Endothelial cell (in vitro differentiated cells): ENCODE results near the gene FHDC1. TPM values are rescaled to one million over a fixed set of nuclear protein-coding genes. Genes with fewer than 3 reads are reported as not detected.
A peak's percentile ranks its signal among the peaks of the same experiment; 100 is the strongest.

Experiments used
- DNase-seq: peaks from one replicate; pipeline ENCODE4 v3.0.0; 2021; ENCODE audit warnings: low spot score
- H3K27ac Mint-ChIP-seq: one replicate; pipeline ENCODE4 v1.8.0; 2021; ENCODE audit warnings: mixed read lengths, inconsistent platforms; ENCODE audit not compliant: unreplicated experiment
- H3K27me3 Mint-ChIP-seq: one replicate; pipeline ENCODE4 v1.8.0; 2021; ENCODE audit warnings: mild to moderate bottlenecking, moderate library complexity, mixed read lengths, inconsistent platforms; ENCODE audit not compliant: unreplicated experiment
- H3K36me3 Mint-ChIP-seq: one replicate; pipeline ENCODE4 v1.8.0; 2021; ENCODE audit warnings: mild to moderate bottlenecking, low read depth, mixed read lengths, inconsistent platforms; ENCODE audit not compliant: unreplicated experiment
- H3K4me1 Mint-ChIP-seq: one replicate; pipeline ENCODE4 v1.8.0; 2021; ENCODE audit warnings: mild to moderate bottlenecking, mixed read lengths, inconsistent platforms; ENCODE audit not compliant: unreplicated experiment
- H3K4me3 Mint-ChIP-seq: one replicate; pipeline ENCODE4 v1.8.0; 2021; ENCODE audit warnings: mild to moderate bottlenecking, mixed read lengths, inconsistent platforms; ENCODE audit not compliant: unreplicated experiment
- H3K9me3 Mint-ChIP-seq: one replicate; pipeline ENCODE4 v1.8.0; 2021; ENCODE audit warnings: mixed read lengths, inconsistent platforms; ENCODE audit not compliant: unreplicated experiment
- total RNA-seq: library from RNA; stranded (reverse); fragmentation: NEBNext Ultra II Directional; extraction: Animal tissue kit (Norgen Biotek cat#: 25700); gene quantifications from one replicate; pipeline ENCODE4 v1.2.1, GENCODE V29; 2021; ENCODE audit not compliant: unreplicated experiment
- TF ChIP-seq, protein P1 (sequence below): fragments of 200-600 bp; sonication (generic); IDR thresholded peaks from one replicate; pipeline ENCODE4 v1.5.0; 2021; ENCODE audit warnings: antibody characterized with exemption; ENCODE audit not compliant: unreplicated experiment

FHDC1 gene
- total RNA-seq, 1 donor from 2014 or later: 0.90 TPM

DNA sequence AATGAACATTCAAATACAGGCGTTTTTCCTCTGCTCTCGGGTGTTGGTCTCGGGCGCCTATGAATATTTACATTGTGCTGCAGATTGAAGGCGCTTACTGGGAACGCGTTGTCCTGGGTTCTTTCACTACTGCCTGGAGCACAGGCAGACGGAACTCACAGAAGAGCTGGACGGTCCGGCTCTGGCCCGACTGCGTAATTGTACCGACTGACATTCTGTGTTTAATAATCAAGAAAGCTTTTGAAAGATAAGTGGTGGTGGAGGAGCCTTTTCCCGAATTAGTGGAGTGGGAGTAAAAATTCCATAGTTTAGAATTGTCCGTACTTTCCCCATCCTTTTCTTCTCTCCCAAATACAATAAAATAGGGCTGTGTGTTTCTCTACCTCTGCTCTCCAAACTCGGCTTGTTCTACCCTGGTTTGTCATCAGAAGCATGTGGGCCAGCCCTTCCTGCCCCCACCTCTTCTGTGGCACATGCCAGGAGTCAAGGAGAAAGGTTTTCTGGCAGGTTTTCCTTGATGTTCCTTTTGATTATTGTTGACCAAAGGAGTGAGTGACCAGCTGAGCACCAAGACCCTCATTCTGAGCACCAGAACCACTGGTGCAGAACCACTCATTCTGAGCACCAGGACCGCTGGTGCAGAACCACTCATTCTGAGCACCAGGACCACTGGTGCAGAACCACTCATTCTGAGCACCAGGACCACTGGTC, 2.3 kb downstream of the FHDC1 start:
- H3K27ac Mint-ChIP-seq: no peak overlapping the region
- DNase-seq: no peak
- no peaks in the 10 kb centered on the region for H3K9me3 Mint-ChIP-seq
- peaks cover 21% of the 10 kb centered on the region for H3K27me3 Mint-ChIP-seq
- H3K4me3 Mint-ChIP-seq: peak overlapping the region; percentile 89
- no peaks in the 10 kb centered on the region for H3K36me3 Mint-ChIP-seq
- TF ChIP-seq, protein P1, sequence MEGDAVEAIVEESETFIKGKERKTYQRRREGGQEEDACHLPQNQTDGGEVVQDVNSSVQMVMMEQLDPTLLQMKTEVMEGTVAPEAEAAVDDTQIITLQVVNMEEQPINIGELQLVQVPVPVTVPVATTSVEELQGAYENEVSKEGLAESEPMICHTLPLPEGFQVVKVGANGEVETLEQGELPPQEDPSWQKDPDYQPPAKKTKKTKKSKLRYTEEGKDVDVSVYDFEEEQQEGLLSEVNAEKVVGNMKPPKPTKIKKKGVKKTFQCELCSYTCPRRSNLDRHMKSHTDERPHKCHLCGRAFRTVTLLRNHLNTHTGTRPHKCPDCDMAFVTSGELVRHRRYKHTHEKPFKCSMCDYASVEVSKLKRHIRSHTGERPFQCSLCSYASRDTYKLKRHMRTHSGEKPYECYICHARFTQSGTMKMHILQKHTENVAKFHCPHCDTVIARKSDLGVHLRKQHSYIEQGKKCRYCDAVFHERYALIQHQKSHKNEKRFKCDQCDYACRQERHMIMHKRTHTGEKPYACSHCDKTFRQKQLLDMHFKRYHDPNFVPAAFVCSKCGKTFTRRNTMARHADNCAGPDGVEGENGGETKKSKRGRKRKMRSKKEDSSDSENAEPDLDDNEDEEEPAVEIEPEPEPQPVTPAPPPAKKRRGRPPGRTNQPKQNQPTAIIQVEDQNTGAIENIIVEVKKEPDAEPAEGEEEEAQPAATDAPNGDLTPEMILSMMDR: no peak
- H3K4me1 Mint-ChIP-seq: peaks cover 12% of the 10 kb centered on the region

DNA sequence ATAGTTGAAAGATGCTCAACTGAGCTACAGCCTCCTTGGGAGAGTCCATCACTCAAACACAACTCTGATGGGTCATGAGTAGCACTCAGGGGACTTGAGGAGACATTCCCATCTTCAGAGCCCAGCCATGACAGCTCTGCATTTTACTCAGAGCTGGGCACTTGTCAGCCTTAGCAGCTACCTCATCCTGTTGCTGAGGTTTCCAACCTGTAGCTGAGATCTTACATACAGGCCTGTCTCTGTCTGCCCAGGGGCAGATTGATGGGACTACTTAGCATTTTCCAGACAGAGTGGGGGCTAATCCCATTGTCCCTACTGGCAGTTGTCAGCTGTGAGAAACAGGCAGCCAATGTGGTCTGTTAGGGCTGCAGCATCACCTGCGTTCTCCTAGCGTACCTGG, 3.5 kb downstream of the FHDC1 start:
- no peaks in the 10 kb centered on the region for H3K9me3 Mint-ChIP-seq
- peaks cover 21% of the 10 kb centered on the region for H3K4me1 Mint-ChIP-seq
- H3K36me3 Mint-ChIP-seq: no peaks in the 10 kb centered on the region
- no peak for DNase-seq
- H3K4me3 Mint-ChIP-seq: no peak overlapping the region
- H3K27ac Mint-ChIP-seq: no peak overlapping the region
- TF ChIP-seq, protein P1: no peak
- peaks cover 16% of the 10 kb centered on the region for H3K27me3 Mint-ChIP-seq

GRCh38 chr4:152940461-152940860, 4.3 kb downstream of the FHDC1 start:
- no peak overlapping the region for H3K4me3 Mint-ChIP-seq
- no peak for DNase-seq
- peaks cover 10% of the 10 kb centered on the region for H3K27me3 Mint-ChIP-seq
- no peak overlapping the region for H3K27ac Mint-ChIP-seq
- H3K36me3 Mint-ChIP-seq: no peaks in the 10 kb centered on the region
- no peaks in the 10 kb centered on the region for H3K9me3 Mint-ChIP-seq
- H3K4me1 Mint-ChIP-seq: peaks cover 19% of the 10 kb centered on the region
- TF ChIP-seq, protein P1: no peak

GRCh38 chr4:152941411-152941810, 5.3 kb downstream of the FHDC1 start:
- Mint-ChIP-seq H3K27ac (no peak overlapping the region), H3K4me3 (no peak overlapping the region), H3K36me3 (no peaks in the 10 kb centered on the region), H3K27me3 (peaks cover 11% of the 10 kb centered on the region), H3K4me1 (peaks cover 19% of the 10 kb centered on the region), H3K9me3 (no peaks in the 10 kb centered on the region)
- no peak for DNase-seq
- TF ChIP-seq, protein P1: no peak

GRCh38 chr4:152942346-152942745, 6.2 kb downstream of the FHDC1 start:
- Mint-ChIP-seq H3K27me3 (peaks cover 11% of the 10 kb centered on the region), H3K4me3 (no peak overlapping the region), H3K27ac (no peak overlapping the region), H3K4me1 (peaks cover 19% of the 10 kb centered on the region), H3K36me3 (no peaks in the 10 kb centered on the region), H3K9me3 (no peaks in the 10 kb centered on the region)
- TF ChIP-seq, protein P1: no peak
- DNase-seq: no peak
